Activated naive CD8-positive, alpha-beta T cell treated with anti-CD3 and anti-CD28 coated beads for 36 hours (primary cell): ENCODE data around the gene SBNO2. TPM values are rescaled to one million over a fixed set of nuclear protein-coding genes. Genes with fewer than 3 reads are reported as not detected.

Source experiments
- DNase-seq: peaks from one replicate; pipeline ENCODE4 v3.0.0; 2021
- H3K27ac Mint-ChIP-seq: one replicate; pipeline ENCODE4 v1.8.0; 2022; ENCODE audit warnings: mild to moderate bottlenecking, moderate library complexity, mixed read lengths
- H3K27me3 Mint-ChIP-seq: one replicate; pipeline ENCODE4 v1.8.0; 2022; ENCODE audit warnings: mild to moderate bottlenecking, mixed read lengths
- H3K36me3 Mint-ChIP-seq: one replicate; pipeline ENCODE4 v1.8.0; 2021; ENCODE audit warnings: mild to moderate bottlenecking, mixed read lengths
- H3K4me1 Mint-ChIP-seq: one replicate; pipeline ENCODE4 v1.8.0; 2021; ENCODE audit warnings: mixed read lengths
- H3K4me3 Mint-ChIP-seq: one replicate; pipeline ENCODE4 v1.8.0; 2022; ENCODE audit warnings: mild to moderate bottlenecking, moderate library complexity, mixed read lengths
- H3K9me3 Mint-ChIP-seq: one replicate; pipeline ENCODE4 v1.8.0; 2022; ENCODE audit warnings: mixed read lengths
- total RNA-seq, 2 experiments: library from RNA; stranded (reverse); gene quantifications; one replicate each; pipeline ENCODE4 v1.2.3, GENCODE V29; 2021

The SBNO2 gene
- total RNA-seq, 2 experiments from 2014 or later: 50.5 to 51.6 TPM

- H3K27ac Mint-ChIP-seq: peak overlapping the region; percentile 56
- H3K27me3 Mint-ChIP-seq: no peaks in the 10 kb centered on the region
- no peak overlapping the region for H3K4me3 Mint-ChIP-seq
- peaks cover 19% of the 10 kb centered on the region for H3K36me3 Mint-ChIP-seq
- peaks cover 51% of the 10 kb centered on the region for H3K4me1 Mint-ChIP-seq
- no peak for DNase-seq
- peaks cover 2% of the 10 kb centered on the region for H3K9me3 Mint-ChIP-seq
Measured at GRCh38 chr19:1097810-1098176, 76.3 kb downstream of the SBNO2 start.

GRCh38 chr19:1094978-1095701 lies 78.9 kb downstream of the SBNO2 start, which contains the start of gene POLR2E:
Gene POLR2E (minus strand): TSS chr19:1095375. CDS start chr19:1095315, 60 bp downstream.
- DNase-seq: peak; percentile 97
- Mint-ChIP-seq H3K27ac (peak within 1 kb of the TSS; percentile 83), H3K27me3 (no peaks in the 10 kb centered on the region), H3K9me3 (peaks cover 2% of the 10 kb centered on the region), H3K4me3 (peak within 1 kb of the TSS; percentile 94), H3K4me1 (peaks cover 39% of the 10 kb centered on the region), H3K36me3 (peaks cover 25% of the 10 kb centered on the region)

- Mint-ChIP-seq H3K4me1 (peaks cover 34% of the 10 kb centered on the region), H3K36me3 (peaks cover 23% of the 10 kb centered on the region), H3K27ac (peak overlapping the region; percentile 83), H3K9me3 (no peaks in the 10 kb centered on the region), H3K27me3 (no peaks in the 10 kb centered on the region), H3K4me3 (peak overlapping the region; percentile 94)
- no peak for DNase-seq
Measured at GRCh38 chr19:1094655-1094977, 79.5 kb downstream of the SBNO2 start.

GRCh38 chr19:1093811-1094553 lies 80.1 kb downstream of the SBNO2 start:
- peaks cover 27% of the 10 kb centered on the region for H3K36me3 Mint-ChIP-seq
- peak overlapping the region; percentile 94 for H3K4me3 Mint-ChIP-seq
- no peaks in the 10 kb centered on the region for H3K27me3 Mint-ChIP-seq
- H3K27ac Mint-ChIP-seq: peak overlapping the region; percentile 83
- no peaks in the 10 kb centered on the region for H3K9me3 Mint-ChIP-seq
- DNase-seq: no peak
- H3K4me1 Mint-ChIP-seq: peaks cover 32% of the 10 kb centered on the region

- Mint-ChIP-seq H3K4me1 (peaks cover 32% of the 10 kb centered on the region), H3K4me3 (peak overlapping the region; percentile 94), H3K27me3 (no peaks in the 10 kb centered on the region), H3K36me3 (peaks cover 31% of the 10 kb centered on the region), H3K27ac (peak overlapping the region; percentile 45), H3K9me3 (no peaks in the 10 kb centered on the region)
- DNase-seq: no peak
Measured at GRCh38 chr19:1093330-1093729, 80.7 kb downstream of the SBNO2 start.

- H3K9me3 Mint-ChIP-seq: no peaks in the 10 kb centered on the region
- no peak overlapping the region for H3K27ac Mint-ChIP-seq
Measured at GRCh38 chr19:1091544-1092175, 82.4 kb downstream of the SBNO2 start.

GRCh38 chr19:1090731-1091543 lies 83.1 kb downstream of the SBNO2 start:
- Mint-ChIP-seq H3K4me3 (peak overlapping the region; percentile 60), H3K27me3 (no peaks in the 10 kb centered on the region), H3K9me3 (no peaks in the 10 kb centered on the region), H3K36me3 (peaks cover 40% of the 10 kb centered on the region), H3K27ac (peak overlapping the region; percentile 76), H3K4me1 (peaks cover 38% of the 10 kb centered on the region)
- DNase-seq: peak; percentile 81

More at GRCh38 chr19:1091544-1092175, 82.4 kb downstream of the SBNO2 start:
- DNase-seq: no peak
- peaks cover 37% of the 10 kb centered on the region for H3K36me3 Mint-ChIP-seq
- no peaks in the 10 kb centered on the region for H3K27me3 Mint-ChIP-seq
- H3K4me1 Mint-ChIP-seq: peaks cover 42% of the 10 kb centered on the region
- H3K4me3 Mint-ChIP-seq: peak overlapping the region; percentile 60

- H3K9me3 Mint-ChIP-seq: no peaks in the 10 kb centered on the region
- peaks cover 4% of the 10 kb centered on the region for H3K27me3 Mint-ChIP-seq
- H3K27ac Mint-ChIP-seq: no peak overlapping the region
- DNase-seq: peak; percentile 68
- H3K4me1 Mint-ChIP-seq: peaks cover 41% of the 10 kb centered on the region
- peaks cover 47% of the 10 kb centered on the region for H3K36me3 Mint-ChIP-seq
- H3K4me3 Mint-ChIP-seq: no peak overlapping the region
Measured at GRCh38 chr19:1089891-1090290, 84.2 kb downstream of the SBNO2 start.

- Mint-ChIP-seq H3K36me3 (peaks cover 49% of the 10 kb centered on the region), H3K4me1 (peaks cover 44% of the 10 kb centered on the region), H3K27ac (peak overlapping the region; percentile 51), H3K4me3 (peak overlapping the region; percentile 4), H3K9me3 (no peaks in the 10 kb centered on the region), H3K27me3 (peaks cover 4% of the 10 kb centered on the region)
- DNase-seq: no peak
Measured at GRCh38 chr19:1089126-1089771, 84.8 kb downstream of the SBNO2 start.

GRCh38 chr19:1088416-1089010 lies 85.6 kb downstream of the SBNO2 start:
- H3K36me3 Mint-ChIP-seq: peaks cover 49% of the 10 kb centered on the region
- H3K4me1 Mint-ChIP-seq: peaks cover 44% of the 10 kb centered on the region
- H3K27me3 Mint-ChIP-seq: peaks cover 4% of the 10 kb centered on the region
- peak overlapping the region; percentile 29 for H3K4me3 Mint-ChIP-seq
- no peak for DNase-seq
- no peaks in the 10 kb centered on the region for H3K9me3 Mint-ChIP-seq
- H3K27ac Mint-ChIP-seq: peak overlapping the region; percentile 96

GRCh38 chr19:1087813-1088415 lies 86.2 kb downstream of the SBNO2 start:
- no peak for DNase-seq
- Mint-ChIP-seq H3K27ac (peak overlapping the region; percentile 96), H3K27me3 (peaks cover 4% of the 10 kb centered on the region), H3K4me3 (peak overlapping the region; percentile 54), H3K4me1 (peaks cover 43% of the 10 kb centered on the region), H3K9me3 (no peaks in the 10 kb centered on the region), H3K36me3 (peaks cover 44% of the 10 kb centered on the region)

- Mint-ChIP-seq H3K27ac (peak overlapping the region; percentile 58), H3K4me1 (peaks cover 43% of the 10 kb centered on the region), H3K4me3 (no peak overlapping the region), H3K9me3 (no peaks in the 10 kb centered on the region), H3K27me3 (peaks cover 4% of the 10 kb centered on the region), H3K36me3 (peaks cover 46% of the 10 kb centered on the region)
- no peak for DNase-seq
Measured at GRCh38 chr19:1086613-1087012, 87.5 kb downstream of the SBNO2 start.

- peaks cover 48% of the 10 kb centered on the region for H3K36me3 Mint-ChIP-seq
- peak overlapping the region; percentile 58 for H3K27ac Mint-ChIP-seq
- H3K4me3 Mint-ChIP-seq: no peak overlapping the region
- H3K27me3 Mint-ChIP-seq: peaks cover 4% of the 10 kb centered on the region
- H3K4me1 Mint-ChIP-seq: peaks cover 40% of the 10 kb centered on the region
- DNase-seq: no peak
- H3K9me3 Mint-ChIP-seq: no peaks in the 10 kb centered on the region
Measured at GRCh38 chr19:1085676-1086442, 88.2 kb downstream of the SBNO2 start.
